ENCODE measurements around the gene MARK4.
"Not testable (repeated sequence)": the region's sequence is repeated elsewhere in the genome, so short reads cannot be mapped to it uniquely, and the experiment has no call there.

The MARK4 gene

DNA sequence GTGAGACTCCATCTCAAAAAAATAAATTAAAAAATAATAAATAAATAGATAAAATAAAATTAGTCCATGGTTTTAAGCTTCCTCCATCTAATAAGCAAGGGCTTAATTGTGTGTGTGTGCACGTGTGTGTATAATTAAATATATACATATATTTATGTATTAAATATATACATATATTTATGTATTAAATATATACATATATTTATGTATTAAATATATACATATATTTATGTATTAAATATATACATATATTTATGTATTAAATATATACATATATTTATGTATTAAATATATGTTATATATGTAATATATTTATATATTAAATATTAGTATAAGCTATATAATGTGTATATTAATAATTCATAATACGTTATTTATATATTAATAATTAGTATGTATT lies 22.0 kb upstream of the MARK4 start:
- H3K9me3 Mint-ChIP-seq, H3K27ac Mint-ChIP-seq, H3K36me3 Mint-ChIP-seq, H3K4me1 Mint-ChIP-seq, H3K4me3 Mint-ChIP-seq: not testable (repeated sequence)
- H3K27me3 Mint-ChIP-seq = peaks cover 11% of the 10 kb centered on the region

DNA sequence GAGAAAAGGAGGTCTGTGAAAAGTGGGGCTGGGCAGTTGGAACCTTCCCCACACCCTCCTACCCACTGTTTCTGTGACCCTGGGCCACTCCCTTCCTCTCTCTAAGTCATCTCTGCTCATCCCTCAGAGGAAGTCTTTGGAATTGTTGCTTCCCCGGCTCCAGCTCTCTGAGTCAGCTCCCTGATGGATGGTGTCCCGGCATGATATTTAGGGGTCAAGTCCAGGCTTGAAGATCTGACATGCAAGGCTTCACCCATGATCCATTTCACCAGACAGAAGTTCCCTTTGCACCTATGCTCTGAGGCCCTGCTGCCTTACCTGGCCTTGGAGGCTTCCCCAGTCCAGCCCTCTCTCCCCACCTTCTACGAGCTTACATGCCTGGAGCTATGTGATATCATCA lies 19.2 kb upstream of the MARK4 start:
- Mint-ChIP-seq H3K4me3 (no peak overlapping the region), H3K9me3 (no peaks in the 10 kb centered on the region), H3K27ac (no peak overlapping the region), H3K4me1 (peaks cover 4% of the 10 kb centered on the region), H3K36me3 (no peaks in the 10 kb centered on the region), H3K27me3 (peaks cover 16% of the 10 kb centered on the region)

DNA sequence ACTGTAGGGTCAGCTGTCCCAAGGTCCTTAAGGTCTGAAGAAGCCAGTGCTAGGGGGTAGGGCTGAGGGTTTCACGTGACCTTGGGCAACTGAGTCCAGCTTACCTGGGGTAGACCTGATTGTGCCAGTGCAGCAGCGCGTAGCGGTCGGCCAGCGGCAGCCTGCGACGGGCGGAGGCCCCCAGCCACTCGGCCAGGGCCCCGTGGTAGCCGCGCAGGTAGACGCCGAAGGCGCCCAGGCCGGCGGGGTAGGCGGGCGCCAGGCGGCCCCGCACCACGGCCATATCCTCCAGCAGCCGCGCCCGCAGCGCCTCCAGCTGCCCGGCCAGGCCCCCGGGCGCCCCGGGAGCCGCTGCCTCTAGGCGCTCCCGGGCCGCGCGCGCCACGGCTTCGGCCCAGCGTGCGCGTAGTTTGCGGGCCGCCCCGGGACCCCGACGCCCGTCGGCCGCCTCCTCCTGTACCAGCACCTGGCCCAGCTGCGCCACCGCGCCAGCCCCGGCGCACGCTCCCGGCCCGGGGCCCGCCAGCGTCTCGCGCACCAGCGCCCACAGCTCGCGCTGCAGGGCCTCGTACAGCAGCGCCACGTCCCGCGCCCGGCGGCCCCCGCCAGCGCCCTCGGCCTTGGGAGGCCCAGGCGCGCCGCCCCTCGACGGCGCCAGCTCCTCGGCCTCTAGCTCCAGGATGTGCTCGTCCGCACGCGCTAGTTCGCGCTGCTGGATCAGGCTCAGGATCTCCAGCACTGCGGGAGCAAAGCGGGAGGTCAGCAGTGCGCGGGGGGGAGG lies 16.8 kb upstream of the MARK4 start:
- Mint-ChIP-seq H3K4me1 (peaks cover 4% of the 10 kb centered on the region), H3K27me3 (peaks cover 18% of the 10 kb centered on the region), H3K9me3 (no peaks in the 10 kb centered on the region), H3K27ac (no peak overlapping the region), H3K36me3 (no peaks in the 10 kb centered on the region), H3K4me3 (no peak overlapping the region)

GRCh38 chr19:45235485-45235884 lies 15.6 kb upstream of the MARK4 start:
- Mint-ChIP-seq H3K36me3 (no peaks in the 10 kb centered on the region), H3K4me1 (peaks cover 4% of the 10 kb centered on the region), H3K4me3 (no peak overlapping the region), H3K9me3 (no peaks in the 10 kb centered on the region), H3K27me3 (peaks cover 18% of the 10 kb centered on the region), H3K27ac (no peak overlapping the region)

GRCh38 chr19:45238556-45238955 lies 12.5 kb upstream of the MARK4 start:
- Mint-ChIP-seq H3K9me3 (no peaks in the 10 kb centered on the region), H3K4me1 (peaks cover 4% of the 10 kb centered on the region), H3K4me3 (no peak overlapping the region), H3K27ac (no peak overlapping the region), H3K27me3 (peaks cover 11% of the 10 kb centered on the region), H3K36me3 (no peaks in the 10 kb centered on the region)

DNA sequence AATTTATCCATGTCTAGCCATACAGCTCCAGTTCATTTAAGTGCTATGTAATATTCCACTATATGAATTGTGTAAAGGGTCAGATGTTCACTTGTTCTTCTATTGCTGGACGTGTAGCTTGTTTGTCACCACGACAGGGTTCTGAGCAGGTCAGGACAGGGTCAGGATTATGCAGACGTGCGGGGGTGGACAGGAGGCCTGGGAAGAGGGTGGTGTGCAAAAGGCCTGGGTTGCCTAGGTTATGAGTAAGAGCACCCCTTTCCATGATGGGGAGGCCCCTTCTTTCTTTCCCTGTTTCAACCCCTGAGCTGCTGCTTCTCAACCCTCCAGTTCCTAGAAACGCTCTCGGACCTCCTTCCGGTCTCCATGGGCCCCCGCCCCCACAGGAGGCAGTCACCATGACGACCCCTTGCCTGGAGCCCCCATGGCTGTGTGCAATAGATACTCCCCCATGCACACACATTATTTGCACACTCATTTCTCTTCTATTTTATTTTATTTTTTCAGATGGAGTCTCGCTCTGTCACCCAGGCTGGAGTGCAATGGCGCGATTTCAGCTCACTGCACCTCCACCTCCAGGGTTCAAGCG lies 7.8 kb upstream of the MARK4 start:
- Mint-ChIP-seq H3K36me3 (no peaks in the 10 kb centered on the region), H3K9me3 (no peaks in the 10 kb centered on the region), H3K27me3 (peaks cover 2% of the 10 kb centered on the region), H3K4me3 (no peak overlapping the region), H3K27ac (no peak overlapping the region), H3K4me1 (no peaks in the 10 kb centered on the region)

DNA sequence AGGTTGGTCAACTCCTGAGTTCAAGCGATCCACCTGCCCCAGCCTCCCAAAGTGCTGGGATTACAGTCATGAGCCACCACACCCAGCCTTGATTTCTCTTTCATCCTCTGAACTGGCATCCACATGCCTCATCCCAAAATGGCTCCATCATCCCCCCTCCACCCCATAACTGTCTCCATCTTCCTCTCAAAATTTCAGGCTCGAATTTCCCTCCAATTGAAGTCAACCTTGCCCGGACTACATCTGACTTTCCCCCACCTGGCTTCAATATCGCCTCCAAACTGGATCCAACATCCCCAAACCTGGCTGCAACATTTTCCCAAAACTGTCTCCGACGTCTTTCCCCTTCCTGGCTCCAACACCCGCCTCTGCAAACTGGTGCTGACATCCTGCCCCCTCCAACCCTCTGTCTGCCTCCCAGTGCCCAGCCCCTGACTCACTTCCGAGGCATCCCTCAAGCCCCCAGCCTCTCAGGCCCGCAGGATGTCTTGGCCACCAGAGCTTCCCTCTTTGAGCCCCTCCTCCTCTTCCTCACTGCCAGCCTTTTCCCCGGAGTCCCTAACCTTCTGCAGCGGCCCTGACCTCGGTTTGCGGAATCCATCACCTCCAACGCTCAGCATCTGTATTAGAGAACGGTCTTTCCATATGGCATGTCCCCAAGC lies 6.8 kb upstream of the MARK4 start:
- H3K4me1 Mint-ChIP-seq = no peaks in the 10 kb centered on the region
- no peak overlapping the region for H3K27ac Mint-ChIP-seq
- H3K27me3 Mint-ChIP-seq = peaks cover 2% of the 10 kb centered on the region
- H3K36me3 Mint-ChIP-seq = no peaks in the 10 kb centered on the region
- no peaks in the 10 kb centered on the region for H3K9me3 Mint-ChIP-seq
- no peak overlapping the region for H3K4me3 Mint-ChIP-seq

DNA sequence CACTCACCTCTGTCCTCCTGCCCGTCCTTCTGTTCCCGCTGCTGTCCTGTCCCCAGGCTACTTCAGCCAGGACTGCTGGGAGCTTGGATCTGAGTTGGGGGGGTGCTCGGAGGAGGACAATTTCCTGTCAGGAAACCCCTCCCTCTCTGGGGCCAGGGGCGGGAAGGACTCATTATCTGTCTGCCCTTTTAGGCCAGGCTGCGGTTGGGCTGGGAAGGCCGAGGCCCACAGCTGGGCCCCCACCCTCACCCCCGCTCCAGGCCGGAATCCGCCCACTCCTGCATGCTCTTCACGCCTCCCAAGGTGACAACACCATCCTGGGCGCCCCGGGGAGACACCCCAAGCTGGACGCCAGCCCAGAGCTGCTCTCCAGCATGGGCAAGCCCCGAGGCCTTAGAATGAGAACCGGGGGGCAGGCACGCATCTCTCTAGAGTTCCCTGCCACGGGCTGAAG lies 5.7 kb upstream of the MARK4 start, which contains the start of gene EXOC3L2:
Gene EXOC3L2, minus strand, starts transcription at position 74 of the 454 bp plus-strand sequence. CDS start 6,362 bp downstream, outside the sequence.
- Mint-ChIP-seq H3K9me3 (no peaks in the 10 kb centered on the region), H3K36me3 (no peaks in the 10 kb centered on the region)

GRCh38 chr19:45245826-45246225 lies 5.2 kb upstream of the MARK4 start:
- Mint-ChIP-seq H3K27me3 (peaks cover 2% of the 10 kb centered on the region), H3K4me3 (no peak overlapping the region), H3K9me3 (no peaks in the 10 kb centered on the region), H3K27ac (no peak overlapping the region), H3K4me1 (peaks cover 4% of the 10 kb centered on the region), H3K36me3 (no peaks in the 10 kb centered on the region)

More for the DNA sequence above, 5.7 kb upstream of the MARK4 start, which contains the start of gene EXOC3L2:
- Mint-ChIP-seq H3K4me3 (no peak within 1 kb of the TSS), H3K27me3 (peaks cover 2% of the 10 kb centered on the region), H3K4me1 (no peaks in the 10 kb centered on the region), H3K27ac (no peak within 1 kb of the TSS)

DNA sequence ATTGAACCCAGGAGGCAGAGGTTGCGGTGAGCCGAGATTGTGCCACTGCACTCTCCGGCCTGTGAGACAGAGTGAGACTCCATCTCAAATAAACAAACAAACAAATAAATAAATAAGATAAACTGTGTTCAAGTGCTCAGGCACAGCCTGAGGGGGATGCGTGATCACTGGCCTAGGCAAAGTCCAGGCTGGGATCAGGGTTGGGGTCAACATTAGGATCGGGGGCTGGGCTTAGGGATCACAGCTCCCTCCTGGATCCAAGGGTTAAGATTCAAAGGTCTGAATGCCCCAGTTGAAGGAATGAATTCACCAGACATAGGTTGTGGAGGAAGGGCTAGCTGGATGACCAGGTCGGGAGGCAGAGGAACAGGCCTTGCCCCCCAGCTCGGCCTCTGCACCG lies 3.9 kb upstream of the MARK4 start:
- peaks cover 2% of the 10 kb centered on the region for H3K27me3 Mint-ChIP-seq
- H3K27ac Mint-ChIP-seq = no peak overlapping the region
- H3K4me3 Mint-ChIP-seq = no peak overlapping the region
- peaks cover 7% of the 10 kb centered on the region for H3K4me1 Mint-ChIP-seq
- H3K9me3 Mint-ChIP-seq = no peaks in the 10 kb centered on the region
- no peaks in the 10 kb centered on the region for H3K36me3 Mint-ChIP-seq

GRCh38 chr19:45249261-45250033 lies 1.6 kb upstream of the MARK4 start:
- Mint-ChIP-seq H3K9me3 (no peaks in the 10 kb centered on the region), H3K27ac (peak overlapping the region; percentile 4), H3K36me3 (no peaks in the 10 kb centered on the region), H3K4me3 (peak overlapping the region; percentile 26), H3K4me1 (peaks cover 25% of the 10 kb centered on the region), H3K27me3 (peaks cover 2% of the 10 kb centered on the region)

- Mint-ChIP-seq H3K4me1 (peaks cover 25% of the 10 kb centered on the region), H3K9me3 (no peaks in the 10 kb centered on the region), H3K4me3 (peak overlapping the region; percentile 93)
Observed at GRCh38 chr19:45250216-45250831, 747 bp upstream of the MARK4 start.

GRCh38 chr19:45251452-45252354 lies 632 bp downstream of the MARK4 start:
- H3K36me3 Mint-ChIP-seq = no peaks in the 10 kb centered on the region
- H3K4me1 Mint-ChIP-seq = peaks cover 29% of the 10 kb centered on the region
- no peak overlapping the region for H3K27ac Mint-ChIP-seq
- no peaks in the 10 kb centered on the region for H3K9me3 Mint-ChIP-seq
- H3K27me3 Mint-ChIP-seq = no peaks in the 10 kb centered on the region
- peak overlapping the region; percentile 80 for H3K4me3 Mint-ChIP-seq

More at GRCh38 chr19:45250216-45250831, 747 bp upstream of the MARK4 start:
- no peaks in the 10 kb centered on the region for H3K36me3 Mint-ChIP-seq
- H3K27me3 Mint-ChIP-seq = no peaks in the 10 kb centered on the region
- H3K27ac Mint-ChIP-seq = peak overlapping the region; percentile 91

GRCh38 chr19:45253396-45254027 lies 2.4 kb downstream of the MARK4 start:
- Mint-ChIP-seq H3K4me3 (peak overlapping the region; percentile 80), H3K4me1 (peaks cover 29% of the 10 kb centered on the region), H3K36me3 (no peaks in the 10 kb centered on the region), H3K27me3 (no peaks in the 10 kb centered on the region), H3K27ac (no peak overlapping the region), H3K9me3 (no peaks in the 10 kb centered on the region)
